Keratinocyte (primary cell): ENCODE data around the gene C2orf76. TPM values are rescaled to one million over a fixed set of nuclear protein-coding genes. Genes with fewer than 3 reads are reported as not detected.

Experiments used
- DNase-seq: peaks from one replicate; pipeline ENCODE4 v3.0.0-alpha.2; 2011; ENCODE audit warnings: low read depth, missing footprints, low spot score
- FAIRE-seq: peaks from 2 replicates; lab custom pipeline; 2011; peaks lifted over from hg19 to GRCh38; lab: Jason Lieb, UNC
- H2AFZ ChIP-seq: 2 replicates; pipeline ENCODE4 v1.6.0; 2012; ENCODE audit warnings: low read length, control low read depth, inconsistent platforms; ENCODE audit not compliant: control insufficient read depth
- H3K27ac ChIP-seq: 2 replicates; pipeline ENCODE4 v1.5.1; 2011; ENCODE audit warnings: low read length; ENCODE audit not compliant: control insufficient read depth, insufficient read depth
- H3K27me3 ChIP-seq: 3 replicates; pipeline ENCODE4 v1.6.0; 2011; ENCODE audit warnings: low read length; ENCODE audit not compliant: control insufficient read depth, insufficient read depth; ENCODE audit errors: extremely low read depth
- H3K36me3 ChIP-seq, 2 experiments: 2 replicates in 1 of 2; 3 replicates in 1 of 2; pipeline ENCODE4 v1.5.1; 2011; ENCODE audit warnings: low read length in 2 of 2, mild to moderate bottlenecking in 1 of 2; ENCODE audit not compliant: control insufficient read depth in 2 of 2, insufficient read depth in 2 of 2; ENCODE audit errors: extremely low read depth in 1 of 2
- H3K4me1 ChIP-seq: 3 replicates; pipeline ENCODE4 v1.5.1; 2011; ENCODE audit warnings: low read length; ENCODE audit not compliant: control insufficient read depth, insufficient read depth; ENCODE audit errors: extremely low read depth
- H3K4me2 ChIP-seq: 3 replicates; pipeline ENCODE4 v1.6.0; 2011; ENCODE audit warnings: low read depth, low read length; ENCODE audit not compliant: control insufficient read depth, insufficient read depth; ENCODE audit errors: extremely low read depth
- H3K4me3 ChIP-seq, 3 experiments: fragments of 200-600 bp in 1 of 3; sonication (generic) in 1 of 3; 2 replicates in 2 of 3; 3 replicates in 1 of 3; pipeline ENCODE4 v1.5.1; 2011 to 2016; ENCODE audit warnings: low read length in 3 of 3, mild to moderate bottlenecking in 3 of 3, control low read depth in 2 of 3, inconsistent platforms in 1 of 3, low read depth in 1 of 3, mixed read lengths in 1 of 3, mixed run types in 1 of 3, moderate library complexity in 1 of 3; ENCODE audit not compliant: control insufficient read depth in 2 of 3, insufficient read depth in 2 of 3; ENCODE audit errors: extremely low read depth in 1 of 3
- H3K79me2 ChIP-seq: 2 replicates; pipeline ENCODE4 v1.6.0; 2012; ENCODE audit warnings: low read length; ENCODE audit not compliant: control insufficient read depth, insufficient read depth
- H3K9ac ChIP-seq: 3 replicates; pipeline ENCODE4 v1.6.0; 2011; ENCODE audit warnings: low read length; ENCODE audit not compliant: control insufficient read depth, insufficient read depth; ENCODE audit errors: extremely low read depth
- H3K9me1 ChIP-seq: 3 replicates; pipeline ENCODE4 v1.6.0; 2011; ENCODE audit warnings: low read length; ENCODE audit not compliant: control insufficient read depth, insufficient read depth; ENCODE audit errors: extremely low read depth
- H3K9me3 ChIP-seq: 2 replicates; pipeline ENCODE4 v1.5.1; 2012; ENCODE audit warnings: low read depth, low read length; ENCODE audit not compliant: control insufficient read depth
- H4K20me1 ChIP-seq: 3 replicates; pipeline ENCODE4 v1.6.0; 2011; ENCODE audit warnings: low read length; ENCODE audit not compliant: control insufficient read depth, insufficient read depth; ENCODE audit errors: extremely low read depth
- CTCF ChIP-seq, 3 experiments: IDR thresholded peaks in 1 of 3; conservative IDR thresholded peaks in 1 of 3; optimal IDR thresholded peaks in 1 of 3; 2 replicates in 2 of 3; 3 replicates in 1 of 3; pipeline versions ENCODE3 to v1.5.1; 2011; ENCODE audit warnings: low read length in 3 of 3, mild to moderate bottlenecking in 3 of 3, moderate library complexity in 2 of 3, control low read depth in 1 of 3, inconsistent platforms in 1 of 3; ENCODE audit not compliant: insufficient read depth in 2 of 3; ENCODE audit errors: extremely low read depth in 1 of 3
- EZH2 ChIP-seq: IDR thresholded peaks from one replicate; pipeline ENCODE4 v1.6.1; 2012; ENCODE audit warnings: inconsistent platforms, mild to moderate bottlenecking, low read length, moderate library complexity
- dilution Hi-C: fragments of 300-500 bp; cut with MboI; formaldehyde crosslinking; loops from one replicate; pipeline ENCODE4 v1.7.0; 2020; ENCODE audit warnings: low sequenced_read_pairs; ENCODE audit not compliant: extremely low pct_ligation_motif_present
- polyA plus RNA-seq, 5 experiments: library from polyadenylated mRNA; depleted of rRNA in 3 of 5; stranded (reverse) in 3 of 5; stranded (forward) in 1 of 5; unstranded in 1 of 5; fragments of >200 nt; gene quantifications; 1 replicate in 1 of 5; 2 replicates in 3 of 5; 3 replicates in 1 of 5; pipeline versions ENCODE4 v1.2.1 to v1.2.3, GENCODE V29; 2011 to 2012; ENCODE audit warnings: missing spikeins in 2 of 5, low read depth in 1 of 5, low replicate concordance in 1 of 5

C2orf76 gene
- polyA plus RNA-seq, 1 donor (not counting 4 experiments of a cell fraction or from before 2014, with no cell fraction given) = 17.9 TPM

- H3K4me2 ChIP-seq = no peak overlapping the region
- no peak for DNase-seq
- H3K9ac ChIP-seq = no peak overlapping the region
- no peak overlapping the region for H3K4me3 ChIP-seq
- no peaks in the 10 kb centered on the region for H4K20me1 ChIP-seq
- no peak overlapping the region for H2AFZ ChIP-seq
- TF ChIP-seq CTCF (optimal IDR thresholded peaks at IDR 0.05 in 1 of 3, IDR thresholded peaks at IDR 0.05 in 1 of 3, conservative IDR thresholded peaks at IDR 0.05 in 1 of 3; ENCODE audit: extremely low read depth in 1 of 3, insufficient read depth in 2 of 3, low read length in 3 of 3) = no peak
- TF ChIP-seq EZH2 = no peak
- H3K27ac ChIP-seq = no peak overlapping the region
- no peak for FAIRE-seq
- H3K9me3 ChIP-seq = no peaks in the 10 kb centered on the region
- peaks cover 5% of the 10 kb centered on the region for H3K4me1 ChIP-seq
- H3K27me3 ChIP-seq = no peaks in the 10 kb centered on the region
- no peaks in the 10 kb centered on the region for H3K9me1 ChIP-seq
- dilution Hi-C loops = no loop called here
- H3K79me2 ChIP-seq = peaks cover 7% of the 10 kb centered on the region
- peaks cover 38 to 41% of the 10 kb centered on the region in 2 experiments for H3K36me3 ChIP-seq
Observed at GRCh38 chr2:119372778-119373568, 6.3 kb upstream of the C2orf76 start.

GRCh38 chr2:119371111-119371510 is 4.5 kb upstream of the C2orf76 start:
- Histone ChIP-seq H3K9me3 (no peaks in the 10 kb centered on the region), H3K4me3 (no peak overlapping the region), H3K79me2 (peaks cover 20% of the 10 kb centered on the region), H2AFZ (no peak overlapping the region), H3K9me1 (no peaks in the 10 kb centered on the region), H4K20me1 (no peaks in the 10 kb centered on the region), H3K27ac (no peak overlapping the region), H3K4me2 (no peak overlapping the region), H3K9ac (no peak overlapping the region), H3K27me3 (no peaks in the 10 kb centered on the region), H3K4me1 (peaks cover 8% of the 10 kb centered on the region), H3K36me3 (peaks cover 38 to 41% of the 10 kb centered on the region in 2 experiments)
- TF ChIP-seq CTCF (optimal IDR thresholded peaks at IDR 0.05 in 1 of 3, IDR thresholded peaks at IDR 0.05 in 1 of 3, conservative IDR thresholded peaks at IDR 0.05 in 1 of 3; ENCODE audit: extremely low read depth in 1 of 3, insufficient read depth in 2 of 3, low read length in 3 of 3) (no peak), EZH2 (no peak)
- DNase-seq (no peak), FAIRE-seq (no peak)
- dilution Hi-C loops = no loop called here
